NCI-H774 (cell line): ENCODE data around the gene TEDC1.

Experiments
- DNase-seq: peaks from one replicate; lab custom pipeline; 2025; lab: John Stamatoyannopoulos, UW

TEDC1 gene, protein sequence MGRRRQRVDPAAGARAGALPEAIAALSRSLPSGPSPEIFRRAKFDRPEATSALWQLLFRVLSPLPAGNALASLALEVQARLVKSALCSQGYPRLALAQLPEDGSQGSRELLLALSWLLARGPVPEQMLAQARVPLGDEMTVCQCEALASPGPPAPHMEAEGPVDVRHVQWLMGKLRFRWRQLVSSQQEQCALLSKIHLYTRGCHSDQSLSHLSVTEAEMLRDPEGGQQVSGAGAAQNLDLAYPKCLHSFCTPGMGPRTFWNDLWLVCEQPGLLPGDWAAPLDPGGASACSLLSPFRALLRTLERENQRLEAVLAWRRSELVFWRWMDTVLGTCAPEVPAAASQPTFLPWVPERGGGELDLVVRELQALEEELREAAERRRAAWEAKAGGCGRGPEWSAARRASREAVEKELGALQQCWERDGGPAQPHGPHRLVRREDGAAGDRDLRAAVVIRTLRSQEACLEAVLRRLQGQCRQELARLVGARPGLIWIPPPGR

GRCh38 chr14:105490572-105491365 lies at the start of gene TEDC1:
Gene TEDC1, plus strand, starts transcription at chr14:105491246. Its CDS starts 130 bp downstream, at chr14:105491376.
- peak; percentile 99 for DNase-seq

DNA sequence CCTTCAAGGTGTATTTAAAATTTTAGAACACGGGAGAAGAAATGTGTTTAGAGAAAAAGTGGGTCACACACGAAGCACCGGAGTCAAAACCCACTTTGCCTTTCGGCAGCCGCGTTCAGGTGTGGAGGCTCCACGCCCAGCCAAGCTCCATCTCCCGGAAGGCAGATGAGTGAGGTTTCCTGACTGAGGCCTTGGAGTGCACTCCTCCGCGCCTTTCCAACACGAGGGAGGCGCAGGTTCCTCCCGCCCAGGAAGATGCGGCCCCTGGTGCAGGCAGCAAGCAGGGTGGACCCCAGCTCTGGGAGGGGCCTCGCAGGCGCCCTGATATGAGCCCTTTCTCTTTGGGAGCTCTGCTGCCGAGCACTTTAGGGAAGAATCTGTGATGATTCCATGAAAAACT lies 48.9 kb upstream of the TEDC1 start:
- no peak for DNase-seq

- no peak for DNase-seq
These were observed 48.2 kb upstream of the TEDC1 start for GRCh38 chr14:105442834-105443233.

DNA sequence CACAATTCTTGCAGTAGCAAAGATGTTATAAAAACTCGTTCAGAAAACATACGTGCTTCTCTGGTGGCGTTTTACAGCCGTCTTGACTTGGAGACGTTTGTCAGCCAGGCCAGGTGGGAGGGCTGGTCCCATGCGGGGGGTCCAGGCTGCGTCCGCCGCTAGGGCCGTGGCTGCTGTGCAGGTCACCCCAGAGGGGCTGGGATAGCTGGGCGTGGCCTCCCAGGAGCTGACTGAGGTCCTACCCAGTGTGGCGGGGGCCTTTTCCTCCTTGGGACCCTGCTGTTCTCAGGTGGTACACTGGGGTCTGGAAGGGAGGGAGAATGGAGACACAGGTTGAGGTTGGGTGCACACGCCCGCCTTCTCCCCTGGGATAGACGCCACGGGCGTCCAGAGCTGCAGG lies 46.2 kb upstream of the TEDC1 start:
- DNase-seq: no peak

- DNase-seq: no peak
These were observed 45.8 kb upstream of the TEDC1 start for GRCh38 chr14:105445290-105445689.

DNA sequence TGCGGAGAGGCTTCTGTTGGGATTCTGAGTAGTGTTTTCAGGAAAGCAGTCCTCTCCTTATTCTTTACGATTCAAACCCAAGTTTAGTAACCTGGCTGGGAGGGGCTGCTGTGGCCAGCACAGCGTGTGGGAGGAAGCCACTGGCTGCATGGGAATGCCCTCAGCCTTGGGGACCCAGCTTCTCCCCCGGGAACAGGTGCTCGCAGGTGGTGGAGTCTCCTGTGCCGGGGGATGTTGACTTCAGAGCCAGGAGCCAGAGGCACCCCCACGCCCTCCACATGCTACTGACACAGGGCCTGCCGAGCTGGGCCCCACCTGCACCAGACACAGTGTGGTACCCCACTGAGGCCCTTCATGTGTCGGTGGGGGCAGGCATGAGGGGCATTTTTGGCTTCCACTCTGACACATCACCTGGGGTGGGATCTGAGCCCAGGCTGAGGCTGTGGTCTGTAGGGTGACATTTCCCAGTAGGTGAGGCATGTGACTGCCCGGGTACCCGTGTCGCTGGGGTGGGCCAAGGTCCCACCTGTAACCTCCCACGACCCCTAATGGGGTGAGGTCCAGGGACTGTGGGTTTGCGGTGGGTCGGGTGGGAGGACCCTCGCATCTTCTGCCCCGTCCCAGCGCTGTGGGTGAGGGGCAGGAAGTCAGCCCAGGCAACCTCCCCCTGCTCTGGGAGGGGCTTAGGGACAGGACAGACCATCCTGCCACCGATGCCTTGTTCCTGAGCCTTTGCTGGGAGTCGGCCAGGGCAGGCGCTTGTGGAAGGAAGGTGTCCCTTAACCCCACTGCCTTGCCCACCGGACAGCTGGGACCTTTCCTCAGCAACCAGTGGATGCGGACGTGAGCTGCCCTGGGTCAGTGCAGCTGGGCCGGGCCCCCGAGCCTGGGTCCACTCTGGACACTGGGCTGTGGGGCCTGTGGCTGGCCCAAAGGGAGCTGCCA lies 44.9 kb upstream of the TEDC1 start:
- DNase-seq: no peak

DNA sequence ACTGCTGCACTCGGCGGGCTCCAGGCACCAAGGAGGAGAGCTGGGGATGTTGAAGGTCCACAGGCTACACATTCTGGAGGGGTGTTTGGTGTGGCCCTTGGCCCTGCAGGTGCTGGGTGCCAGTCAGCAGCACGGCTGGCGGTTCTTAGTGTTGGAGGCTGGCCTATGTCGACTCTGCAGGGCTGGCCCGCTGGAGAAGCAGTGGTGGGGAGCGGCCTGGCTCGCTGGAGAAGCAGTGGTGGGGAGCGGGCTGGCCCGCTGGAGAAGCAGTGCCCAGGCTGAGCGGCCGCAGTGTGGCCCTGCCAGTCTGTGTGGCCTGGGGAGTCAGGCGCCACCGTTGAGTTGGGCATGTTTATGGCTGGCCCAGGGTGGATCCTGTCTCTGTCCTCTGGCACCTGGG lies 44.1 kb upstream of the TEDC1 start:
- DNase-seq: no peak

- DNase-seq: no peak
These were observed 43.1 kb upstream of the TEDC1 start for GRCh38 chr14:105447651-105448640.

DNA sequence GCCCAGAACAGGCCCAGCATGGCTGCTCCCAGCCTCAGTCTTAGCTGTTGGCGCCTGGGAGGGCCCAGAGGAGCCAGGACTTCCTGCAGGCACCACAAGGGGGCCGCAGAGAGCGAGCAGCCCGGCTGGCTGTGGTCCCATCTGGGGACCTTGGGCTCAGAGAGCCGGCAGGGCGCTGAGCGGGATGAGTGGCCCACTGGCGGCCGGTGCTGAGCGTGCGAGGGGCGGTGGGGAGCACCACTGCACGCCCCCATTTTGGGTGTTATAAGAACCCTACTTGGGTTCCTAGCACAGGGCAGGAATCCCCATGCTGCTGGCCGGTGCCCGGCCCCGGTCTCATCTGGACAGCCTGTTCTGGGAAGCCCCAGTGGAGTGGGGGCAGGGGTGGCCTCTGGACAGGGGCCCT lies 42.3 kb upstream of the TEDC1 start:
- DNase-seq: no peak

DNA sequence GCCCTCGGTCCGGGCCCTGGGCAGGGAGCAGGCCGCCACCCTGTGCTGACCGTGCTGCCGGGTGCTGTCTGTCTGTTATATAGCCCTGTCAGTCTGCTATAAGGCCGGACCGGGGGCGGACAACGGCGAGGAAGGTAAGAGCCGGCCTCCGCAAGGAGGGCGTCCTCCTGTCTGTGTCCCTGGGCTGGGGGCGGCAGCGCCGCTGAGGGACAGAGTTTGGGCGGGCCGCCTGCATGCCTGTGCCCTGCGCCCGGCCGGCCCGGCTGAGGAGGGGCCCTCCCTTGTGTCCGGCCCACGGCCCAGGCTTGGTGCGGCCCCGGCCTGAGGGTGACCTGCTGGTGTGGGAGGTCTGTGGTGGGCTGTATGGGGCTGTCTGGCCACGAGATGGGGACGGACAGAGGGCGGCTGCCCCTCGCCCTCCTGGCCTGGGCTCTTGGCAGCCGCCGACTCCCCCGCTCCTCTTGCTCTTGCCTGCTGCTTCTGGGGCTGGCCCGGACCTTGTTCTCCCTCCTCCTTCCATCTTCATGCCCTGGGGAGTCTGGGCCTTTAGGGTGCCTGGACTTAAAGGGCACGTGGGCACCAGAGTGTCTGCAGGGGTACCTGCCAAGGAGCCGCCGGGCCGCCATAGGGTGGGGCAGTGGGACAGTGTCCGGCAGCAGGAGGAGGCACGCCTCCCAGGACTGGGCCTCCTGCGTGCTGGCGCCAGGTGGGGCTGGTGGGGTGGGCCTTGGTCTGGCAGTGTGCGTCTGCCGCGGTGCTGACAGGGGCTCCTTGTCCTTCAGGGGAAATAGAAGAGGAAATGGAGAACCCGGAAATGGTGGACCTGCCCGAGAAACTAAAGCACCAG lies 41.5 kb upstream of the TEDC1 start:
- DNase-seq: no peak

- no peak for DNase-seq
These were observed 40.9 kb upstream of the TEDC1 start for GRCh38 chr14:105450123-105450505.

DNA sequence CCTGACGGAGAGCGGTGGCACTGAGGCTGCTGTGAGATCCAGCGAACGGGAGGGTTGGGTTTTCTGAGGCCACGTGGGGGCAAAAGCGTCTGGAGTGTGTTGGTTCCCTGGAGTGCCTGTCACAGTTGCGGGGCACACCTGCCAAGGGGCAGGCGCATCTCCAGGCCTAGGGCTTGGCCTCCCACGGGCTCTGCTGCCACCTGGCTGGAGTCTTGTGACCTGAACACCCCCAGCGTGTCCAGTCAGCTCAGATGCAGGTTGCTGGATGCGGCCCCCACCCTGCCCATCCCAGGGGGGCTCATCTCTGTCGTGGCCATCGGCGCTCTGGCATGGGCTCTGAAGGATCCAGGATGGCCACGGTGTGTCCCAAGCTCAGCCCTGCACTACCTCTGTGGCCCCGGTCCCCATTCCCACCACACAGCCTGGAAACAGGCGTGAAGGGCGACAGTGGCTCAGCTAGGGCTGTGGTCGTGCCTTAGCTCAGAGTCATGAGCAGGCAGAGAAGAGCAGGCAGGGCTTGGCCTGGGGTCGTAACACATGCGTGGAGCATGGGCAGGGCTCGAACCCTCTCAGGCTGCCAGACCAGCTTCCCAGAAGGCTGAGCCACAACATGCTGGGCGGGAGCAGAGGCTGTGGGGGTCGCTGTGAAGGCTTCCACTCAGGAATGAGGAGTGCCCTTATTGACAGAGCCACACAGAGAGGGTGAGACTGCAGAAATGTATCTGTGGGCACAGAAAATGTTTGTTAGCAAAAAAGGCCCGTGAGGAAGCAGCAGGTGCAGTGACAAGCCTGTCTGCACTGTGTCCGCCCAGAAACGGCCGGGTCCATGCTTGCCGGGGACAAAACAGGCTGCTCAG lies 40.0 kb upstream of the TEDC1 start:
- no peak for DNase-seq

- DNase-seq: no peak
These were observed 38.1 kb upstream of the TEDC1 start for GRCh38 chr14:105452963-105453362.

GRCh38 chr14:105453847-105454246 lies 37.2 kb upstream of the TEDC1 start:
- no peak for DNase-seq

DNA sequence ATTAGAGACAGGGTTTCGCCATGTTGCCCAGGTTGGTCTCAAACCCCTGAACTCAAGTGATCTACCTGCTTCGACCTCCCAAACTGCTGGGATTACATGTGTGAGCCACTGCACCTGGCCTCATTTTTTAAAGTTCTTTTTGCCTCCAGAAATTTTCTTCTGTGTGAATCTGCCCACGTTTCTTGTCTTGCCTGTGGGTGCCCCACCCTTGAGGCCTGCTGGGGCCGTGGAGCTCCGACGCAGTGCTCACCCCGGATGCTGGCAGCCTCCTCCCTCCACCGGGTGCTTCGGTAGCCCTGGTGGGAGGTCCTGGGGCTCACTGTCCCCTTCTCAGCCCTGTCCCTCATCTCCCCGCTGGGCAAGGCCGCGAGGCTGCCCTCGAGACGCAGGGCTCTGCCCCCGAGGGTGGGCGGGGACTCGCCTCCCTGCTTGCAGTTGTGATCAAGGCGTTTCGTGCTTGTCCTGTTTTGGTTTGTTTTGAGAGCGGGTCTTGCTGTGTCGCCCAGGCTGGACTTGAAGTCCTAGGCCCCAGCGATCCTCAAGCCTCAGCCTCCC lies 35.9 kb upstream of the TEDC1 start:
- DNase-seq: no peak

DNA sequence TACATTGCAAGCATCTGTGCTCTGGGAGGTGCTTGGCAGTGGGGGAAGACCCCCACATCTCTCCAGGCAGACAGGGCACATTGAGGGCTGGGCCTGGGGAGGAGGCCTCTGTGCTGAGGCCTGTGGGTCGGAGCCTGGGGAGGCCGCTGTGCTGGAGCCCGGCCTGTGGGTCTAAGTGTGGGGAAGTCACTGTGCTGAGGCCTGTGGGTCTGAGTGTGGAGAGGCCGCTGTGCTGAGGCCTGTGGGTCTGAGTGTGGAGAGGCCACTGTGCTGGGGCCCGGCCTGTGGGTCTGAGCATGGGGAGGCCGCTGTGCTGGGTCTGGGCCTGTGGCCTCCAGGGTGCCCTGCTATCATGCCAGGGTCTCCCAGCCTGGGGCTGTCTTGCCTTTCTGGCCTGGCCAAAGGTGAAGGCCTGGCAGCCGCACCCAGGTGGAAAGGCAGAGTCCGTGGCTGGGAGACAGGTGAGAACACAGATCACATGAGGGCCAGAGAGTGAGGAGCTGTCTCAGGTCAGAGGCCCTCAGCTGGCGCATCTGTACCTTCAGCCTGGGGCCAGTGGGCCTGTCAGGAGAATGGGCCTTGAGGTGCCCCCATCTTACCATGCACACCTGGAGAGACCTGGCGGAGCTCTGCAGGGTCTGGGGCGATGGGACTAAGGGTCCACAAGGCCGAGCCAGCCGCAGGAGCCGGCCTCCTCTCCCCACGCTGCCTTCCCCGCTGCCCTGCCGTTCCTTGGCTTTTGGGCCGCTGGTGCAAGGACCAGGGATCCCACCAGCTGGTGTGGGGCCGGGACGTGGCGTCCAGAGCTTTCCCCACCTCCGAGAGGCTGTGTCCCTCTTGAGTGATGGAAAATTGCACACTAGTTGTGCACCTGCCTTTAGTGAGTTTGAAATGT lies 35.0 kb upstream of the TEDC1 start:
- DNase-seq: no peak
